ENCODE results near the gene MSLN.

MSLN gene

DNA sequence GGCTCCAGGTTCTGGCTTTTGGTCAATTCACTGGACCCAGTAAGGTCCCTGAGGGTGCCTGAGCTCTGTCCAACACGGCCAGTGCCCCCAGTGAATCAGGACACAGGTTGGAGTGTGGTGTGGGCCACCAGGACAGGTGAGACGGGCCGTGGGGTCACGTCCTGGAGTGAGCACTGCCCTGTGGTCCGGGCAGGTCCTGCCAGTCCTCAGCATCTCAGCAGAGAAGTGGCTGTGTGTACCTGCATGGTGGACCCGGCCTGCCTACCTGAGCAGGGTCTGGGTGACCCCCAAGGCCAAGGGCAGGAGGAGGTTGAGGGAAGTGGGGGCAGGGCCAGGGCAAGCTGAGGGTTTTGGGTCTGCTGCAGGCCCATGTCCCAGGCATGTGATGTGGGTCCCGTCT, 41.9 kb downstream of the MSLN start:
- H3K4me1 ChIP-seq (ENCODE audit: control insufficient read depth, insufficient read depth, low read length, unreplicated experiment), result no peaks in the 10 kb centered on the region
- H3K27me3 ChIP-seq (ENCODE audit: insufficient read depth, low read length), result peaks cover 32% of the 10 kb centered on the region
- H3K4me3 ChIP-seq (ENCODE audit: low read depth, low read length), result no peak overlapping the region
- H2AFZ ChIP-seq (ENCODE audit: low read length, unreplicated experiment), result no peak overlapping the region
- no peak overlapping the region for H3K27ac ChIP-seq (ENCODE audit: low read depth, low read length)
- H3K79me2 ChIP-seq (ENCODE audit: control insufficient read depth, insufficient read depth, low read length, unreplicated experiment), result no peaks in the 10 kb centered on the region
- H3K36me3 ChIP-seq (ENCODE audit: insufficient read depth, low read length), result no peaks in the 10 kb centered on the region

DNA sequence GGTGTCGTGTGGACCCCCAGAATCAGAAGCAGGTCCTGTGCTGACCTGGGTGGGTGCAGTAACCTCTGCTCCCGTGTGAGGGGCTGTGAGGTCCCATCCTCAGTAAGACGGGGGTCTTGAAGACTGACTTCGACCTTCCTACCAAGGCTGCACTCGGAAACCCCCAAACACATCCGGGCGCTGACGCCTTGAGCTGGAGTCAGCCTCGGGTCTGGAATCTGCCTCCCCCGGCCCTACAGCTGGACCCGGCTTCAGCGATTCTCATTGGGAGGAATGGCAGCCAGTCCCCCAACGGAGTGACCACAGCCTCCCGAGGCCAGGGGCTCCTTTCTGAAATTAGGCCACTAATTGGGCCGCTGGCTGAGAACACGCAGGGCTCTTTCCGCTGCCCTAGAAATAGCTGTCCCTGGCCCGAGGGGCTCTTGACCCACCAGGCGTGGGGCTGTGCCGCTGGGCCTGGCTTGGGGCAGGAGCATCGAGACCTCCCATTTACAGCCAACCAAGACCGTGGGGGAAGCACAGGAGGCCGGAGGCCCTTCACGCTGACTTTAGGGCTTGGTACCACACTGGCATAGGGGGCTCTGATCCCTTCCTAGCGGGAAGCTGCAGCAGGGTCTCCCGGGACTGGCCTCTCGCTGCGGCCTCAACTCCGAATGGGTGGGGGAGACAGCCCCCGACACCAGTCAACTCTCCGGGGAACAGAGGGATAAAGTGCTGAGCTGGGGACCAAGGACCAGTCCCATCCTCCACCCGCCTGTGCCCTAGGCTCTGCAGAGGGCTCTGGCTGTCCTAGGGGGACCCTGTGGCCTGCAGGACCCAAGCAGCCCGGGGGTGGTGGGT, 42.6 kb downstream of the MSLN start:
- H3K36me3 ChIP-seq (ENCODE audit: insufficient read depth, low read length), result no peaks in the 10 kb centered on the region
- no peak overlapping the region for H3K4me3 ChIP-seq (ENCODE audit: low read depth, low read length)
- no peak overlapping the region for H3K27ac ChIP-seq (ENCODE audit: low read depth, low read length)
- H3K4me1 ChIP-seq (ENCODE audit: control insufficient read depth, insufficient read depth, low read length, unreplicated experiment), result no peaks in the 10 kb centered on the region
- peaks cover 32% of the 10 kb centered on the region for H3K27me3 ChIP-seq (ENCODE audit: insufficient read depth, low read length)
- H2AFZ ChIP-seq (ENCODE audit: low read length, unreplicated experiment), result no peak overlapping the region
- H3K79me2 ChIP-seq (ENCODE audit: control insufficient read depth, insufficient read depth, low read length, unreplicated experiment), result no peaks in the 10 kb centered on the region

DNA sequence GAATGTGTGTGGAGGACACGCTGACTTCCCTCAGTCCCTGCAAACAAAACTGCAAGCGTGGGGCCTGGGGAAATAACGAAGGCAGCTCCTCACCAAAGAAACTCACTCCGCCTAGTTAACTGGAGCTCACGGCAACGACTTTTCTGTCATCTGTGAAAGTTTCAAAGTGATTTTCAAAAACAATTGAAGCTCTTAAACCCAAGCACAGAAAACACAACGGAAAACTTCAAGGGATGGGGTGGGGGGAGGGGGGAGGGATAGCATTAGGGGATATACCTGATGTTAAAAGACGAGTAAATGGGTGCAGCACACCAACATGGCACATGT, 43.2 kb downstream of the MSLN start:
- Histone ChIP-seq H3K27me3 (ENCODE audit: insufficient read depth, low read length) (peaks cover 32% of the 10 kb centered on the region), H3K4me1 (ENCODE audit: control insufficient read depth, insufficient read depth, low read length, unreplicated experiment) (peaks cover 3% of the 10 kb centered on the region), H2AFZ (ENCODE audit: low read length, unreplicated experiment) (no peak overlapping the region)

DNA sequence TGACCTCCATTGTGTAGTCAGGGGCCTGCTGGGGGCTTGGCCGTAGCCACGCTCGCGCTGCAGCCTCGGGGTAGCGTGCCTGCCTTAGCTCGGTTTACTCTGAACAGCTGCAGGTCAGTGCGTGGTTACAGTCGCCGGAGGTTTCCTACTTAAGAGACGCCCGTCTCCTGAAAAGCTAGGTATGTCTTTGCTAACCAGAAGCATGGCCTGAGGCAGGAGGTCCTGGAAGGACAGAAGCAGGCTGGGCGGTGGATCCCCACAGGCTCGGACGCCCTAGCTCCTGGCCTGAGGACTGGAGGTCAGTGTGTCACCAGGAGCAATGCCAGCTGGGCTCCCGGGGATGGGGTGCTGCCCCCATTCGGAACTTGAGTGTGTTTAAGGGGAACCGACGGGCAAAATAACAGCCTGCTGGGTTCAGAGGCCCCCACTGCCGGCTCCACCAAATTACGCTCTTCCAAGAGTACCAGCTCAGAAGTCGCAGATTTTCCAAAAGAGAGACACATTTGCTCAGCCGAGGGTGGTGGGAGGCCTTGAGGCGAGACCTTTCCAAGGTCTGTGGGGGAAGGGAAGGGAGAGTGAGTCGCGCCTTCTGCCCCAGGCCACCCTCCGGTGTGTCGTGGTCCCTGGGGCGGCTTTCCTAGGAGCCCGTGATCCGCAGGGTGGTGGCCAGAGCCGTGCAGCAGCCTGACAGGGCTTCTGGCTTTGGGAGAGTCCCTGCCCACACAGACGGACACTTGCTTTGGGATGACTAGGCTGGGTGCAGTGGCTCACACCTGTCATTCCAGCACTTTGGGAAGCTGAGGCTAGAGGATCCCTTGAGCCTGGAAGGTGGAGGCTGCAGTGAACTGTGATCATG, 43.9 kb downstream of the MSLN start:
- peaks cover 5% of the 10 kb centered on the region for H3K79me2 ChIP-seq (ENCODE audit: control insufficient read depth, insufficient read depth, low read length, unreplicated experiment)
- peaks cover 32% of the 10 kb centered on the region for H3K27me3 ChIP-seq (ENCODE audit: insufficient read depth, low read length)
- no peak overlapping the region for H3K27ac ChIP-seq (ENCODE audit: low read depth, low read length)
- peaks cover 3% of the 10 kb centered on the region for H3K4me1 ChIP-seq (ENCODE audit: control insufficient read depth, insufficient read depth, low read length, unreplicated experiment)
- H3K36me3 ChIP-seq (ENCODE audit: insufficient read depth, low read length), result no peaks in the 10 kb centered on the region
- no peak overlapping the region for H3K4me3 ChIP-seq (ENCODE audit: low read depth, low read length)
- no peak overlapping the region for H2AFZ ChIP-seq (ENCODE audit: low read length, unreplicated experiment)

More for the DNA sequence above, 43.2 kb downstream of the MSLN start:
- no peaks in the 10 kb centered on the region for H3K36me3 ChIP-seq (ENCODE audit: insufficient read depth, low read length)
- no peak overlapping the region for H3K4me3 ChIP-seq (ENCODE audit: low read depth, low read length)
- H3K27ac ChIP-seq (ENCODE audit: low read depth, low read length), result no peak overlapping the region
- peaks cover 5% of the 10 kb centered on the region for H3K79me2 ChIP-seq (ENCODE audit: control insufficient read depth, insufficient read depth, low read length, unreplicated experiment)

DNA sequence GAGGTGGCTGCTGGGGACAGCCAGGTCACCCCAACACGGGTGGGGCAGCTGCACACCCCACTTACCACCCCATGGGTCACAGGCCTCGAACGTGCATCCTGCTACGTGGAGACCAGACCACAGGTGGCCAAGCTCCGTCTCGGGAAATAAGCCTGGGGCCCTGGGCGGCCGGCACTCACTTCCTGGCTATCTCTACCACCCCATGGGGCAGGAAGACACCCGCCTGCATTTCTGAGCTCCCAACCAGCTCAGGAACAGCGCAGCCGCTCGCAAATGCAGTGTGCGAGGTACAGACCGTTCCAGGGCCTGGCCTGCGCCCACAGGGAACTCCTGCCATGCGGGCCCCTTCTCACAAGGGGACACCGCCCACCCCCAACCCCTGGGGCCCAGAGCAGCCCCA, 44.9 kb downstream of the MSLN start:
- Histone ChIP-seq H3K36me3 (ENCODE audit: insufficient read depth, low read length) (no peaks in the 10 kb centered on the region), H3K4me1 (ENCODE audit: control insufficient read depth, insufficient read depth, low read length, unreplicated experiment) (peaks cover 3% of the 10 kb centered on the region), H3K4me3 (ENCODE audit: low read depth, low read length) (no peak overlapping the region), H2AFZ (ENCODE audit: low read length, unreplicated experiment) (no peak overlapping the region), H3K27ac (ENCODE audit: low read depth, low read length) (no peak overlapping the region), H3K79me2 (ENCODE audit: control insufficient read depth, insufficient read depth, low read length, unreplicated experiment) (peaks cover 5% of the 10 kb centered on the region), H3K27me3 (ENCODE audit: insufficient read depth, low read length) (peaks cover 26% of the 10 kb centered on the region)

DNA sequence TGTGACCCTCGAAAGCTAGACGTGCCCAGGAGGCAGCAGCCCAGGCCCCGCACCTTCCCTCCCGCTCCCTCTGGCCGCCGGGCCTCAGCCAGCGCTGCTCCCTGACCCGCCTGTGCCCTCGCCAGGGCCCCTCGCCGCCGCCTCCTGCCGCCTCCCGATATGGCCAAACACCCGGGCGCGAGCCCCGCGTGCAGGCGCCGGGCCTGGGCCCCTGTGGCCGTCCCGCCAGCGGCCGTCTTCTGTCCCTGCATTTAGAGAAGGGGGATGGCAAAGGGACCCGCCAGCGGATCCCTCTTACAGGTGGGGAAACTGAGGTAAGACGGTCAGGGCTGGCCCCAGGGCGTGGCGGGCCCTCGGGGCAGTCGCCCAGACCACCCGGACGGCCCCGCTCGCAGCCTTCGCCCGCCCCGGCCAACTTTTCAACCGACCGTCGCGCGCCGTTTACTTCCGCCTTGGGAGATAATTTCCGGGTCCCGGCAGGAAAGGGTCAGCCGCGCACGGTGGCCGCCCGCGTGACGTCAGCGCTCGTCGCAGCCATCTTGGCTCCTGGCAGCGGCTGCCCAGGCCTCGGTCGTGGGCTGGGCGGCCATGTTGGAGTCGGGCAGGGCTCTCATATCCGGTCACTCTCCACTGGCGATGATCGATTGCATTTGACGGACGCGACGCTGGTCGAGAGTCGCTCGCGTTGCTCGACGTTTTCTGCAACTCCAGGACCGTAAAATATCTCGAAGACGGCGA, 47.0 kb downstream of the MSLN start:
- H3K36me3 ChIP-seq (ENCODE audit: insufficient read depth, low read length), result no peaks in the 10 kb centered on the region
- peak overlapping the region; percentile 78 for H3K4me3 ChIP-seq (ENCODE audit: low read depth, low read length)
- H3K4me1 ChIP-seq (ENCODE audit: control insufficient read depth, insufficient read depth, low read length, unreplicated experiment), result peaks cover 3% of the 10 kb centered on the region
- H3K27ac ChIP-seq (ENCODE audit: low read depth, low read length), result peak overlapping the region; percentile 54
- peaks cover 5% of the 10 kb centered on the region for H3K79me2 ChIP-seq (ENCODE audit: control insufficient read depth, insufficient read depth, low read length, unreplicated experiment)
- H3K27me3 ChIP-seq (ENCODE audit: insufficient read depth, low read length), result peaks cover 5% of the 10 kb centered on the region
- H2AFZ ChIP-seq (ENCODE audit: low read length, unreplicated experiment), result peak overlapping the region; percentile 74

DNA sequence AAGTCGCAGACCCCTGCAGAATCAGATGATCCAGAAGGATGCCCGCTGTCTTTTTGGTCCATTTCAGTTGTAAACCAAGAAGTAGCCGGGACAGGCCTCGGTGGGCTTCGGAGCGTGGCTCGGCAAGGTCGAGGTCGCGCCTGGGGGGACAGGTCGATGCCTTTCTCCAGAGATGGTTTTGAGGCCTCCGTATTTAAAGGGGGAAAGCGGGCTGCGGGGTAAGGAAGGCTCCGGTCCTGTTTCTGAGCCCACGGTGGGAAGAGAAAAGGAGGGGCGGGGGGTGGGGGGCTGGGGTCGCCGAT, 47.5 kb downstream of the MSLN start:
- Histone ChIP-seq H3K27me3 (ENCODE audit: insufficient read depth, low read length) (peaks cover 5% of the 10 kb centered on the region), H2AFZ (ENCODE audit: low read length, unreplicated experiment) (peak overlapping the region; percentile 74), H3K4me3 (ENCODE audit: low read depth, low read length) (peak overlapping the region; percentile 78), H3K36me3 (ENCODE audit: insufficient read depth, low read length) (no peaks in the 10 kb centered on the region), H3K27ac (ENCODE audit: low read depth, low read length) (no peak overlapping the region), H3K4me1 (ENCODE audit: control insufficient read depth, insufficient read depth, low read length, unreplicated experiment) (peaks cover 3% of the 10 kb centered on the region), H3K79me2 (ENCODE audit: control insufficient read depth, insufficient read depth, low read length, unreplicated experiment) (peaks cover 5% of the 10 kb centered on the region)

DNA sequence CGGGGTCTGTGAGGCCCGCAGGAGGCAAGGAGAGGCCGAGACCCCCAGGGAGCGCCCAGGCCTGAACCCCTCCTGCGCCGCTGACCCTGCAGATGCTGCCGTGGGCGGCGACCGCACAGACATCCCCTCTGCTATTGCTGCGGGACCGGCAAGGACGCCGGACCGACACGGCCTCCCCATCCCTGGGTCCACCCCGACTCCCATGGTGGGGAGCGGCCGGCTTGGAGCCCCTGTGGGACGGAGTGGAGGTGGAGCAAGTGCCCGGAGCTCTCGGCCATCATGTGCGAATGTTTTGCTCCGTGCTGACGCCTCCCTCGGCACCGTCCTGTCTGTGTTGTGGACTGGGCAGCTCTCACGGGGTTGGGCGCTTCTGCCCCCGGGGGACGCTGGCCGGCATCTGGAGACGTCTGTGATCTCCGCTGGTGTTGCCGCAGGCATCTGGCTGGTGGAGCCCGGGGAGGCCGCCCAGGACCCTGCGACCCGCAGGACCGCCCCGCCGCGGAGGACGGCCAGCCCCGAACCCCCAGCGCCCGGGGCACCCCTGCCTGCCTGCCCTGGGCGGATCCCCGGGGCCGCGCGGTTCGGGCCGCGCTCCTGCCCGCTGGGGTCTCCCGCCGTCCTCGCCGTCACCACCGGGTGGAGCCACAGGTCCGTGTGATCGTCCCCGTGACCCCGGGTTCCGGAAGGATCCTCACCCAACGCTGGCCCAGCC, 52.8 kb downstream of the MSLN start:
- H3K4me3 ChIP-seq (ENCODE audit: low read depth, low read length), result peak overlapping the region; percentile 47; the same call in 1 of the 2 replicates
- H2AFZ ChIP-seq (ENCODE audit: low read length, unreplicated experiment), result no peak overlapping the region
- peaks cover 22% of the 10 kb centered on the region for H3K27me3 ChIP-seq (ENCODE audit: insufficient read depth, low read length)
- H3K4me1 ChIP-seq (ENCODE audit: control insufficient read depth, insufficient read depth, low read length, unreplicated experiment), result peaks cover 19% of the 10 kb centered on the region
- H3K79me2 ChIP-seq (ENCODE audit: control insufficient read depth, insufficient read depth, low read length, unreplicated experiment), result peaks cover 4% of the 10 kb centered on the region
- no peaks in the 10 kb centered on the region for H3K36me3 ChIP-seq (ENCODE audit: insufficient read depth, low read length)
- H3K27ac ChIP-seq (ENCODE audit: low read depth, low read length), result no peak overlapping the region

DNA sequence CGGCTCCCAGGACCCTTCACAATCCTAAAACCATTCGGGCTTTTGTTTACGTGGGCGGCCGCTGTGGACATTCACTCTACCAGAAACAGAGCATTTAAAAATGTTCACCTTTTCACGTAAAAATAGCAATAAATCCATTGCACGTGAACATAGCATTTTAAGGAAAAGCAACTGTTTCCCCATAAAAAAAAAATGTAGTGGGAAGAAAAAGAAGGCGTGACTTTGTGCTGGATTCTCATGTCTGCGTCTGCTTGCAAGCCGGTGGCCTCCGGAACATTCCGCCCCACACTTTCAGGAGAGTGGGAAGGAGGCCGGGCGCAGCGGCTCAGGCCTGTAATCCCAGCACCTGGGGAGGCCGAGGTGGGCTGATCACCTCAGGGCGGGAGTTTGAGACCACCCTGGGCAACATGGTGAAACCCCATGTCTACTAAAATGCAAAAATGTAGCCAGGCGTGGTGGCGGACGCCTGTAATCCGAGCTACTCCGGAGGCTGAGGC, 53.4 kb downstream of the MSLN start:
- Histone ChIP-seq H3K27me3 (ENCODE audit: insufficient read depth, low read length) (peaks cover 27% of the 10 kb centered on the region), H3K27ac (ENCODE audit: low read depth, low read length) (no peak overlapping the region), H3K4me3 (ENCODE audit: low read depth, low read length) (no peak overlapping the region), H3K4me1 (ENCODE audit: control insufficient read depth, insufficient read depth, low read length, unreplicated experiment) (peaks cover 16% of the 10 kb centered on the region), H3K79me2 (ENCODE audit: control insufficient read depth, insufficient read depth, low read length, unreplicated experiment) (no peaks in the 10 kb centered on the region), H3K36me3 (ENCODE audit: insufficient read depth, low read length) (no peaks in the 10 kb centered on the region), H2AFZ (ENCODE audit: low read length, unreplicated experiment) (no peak overlapping the region)

DNA sequence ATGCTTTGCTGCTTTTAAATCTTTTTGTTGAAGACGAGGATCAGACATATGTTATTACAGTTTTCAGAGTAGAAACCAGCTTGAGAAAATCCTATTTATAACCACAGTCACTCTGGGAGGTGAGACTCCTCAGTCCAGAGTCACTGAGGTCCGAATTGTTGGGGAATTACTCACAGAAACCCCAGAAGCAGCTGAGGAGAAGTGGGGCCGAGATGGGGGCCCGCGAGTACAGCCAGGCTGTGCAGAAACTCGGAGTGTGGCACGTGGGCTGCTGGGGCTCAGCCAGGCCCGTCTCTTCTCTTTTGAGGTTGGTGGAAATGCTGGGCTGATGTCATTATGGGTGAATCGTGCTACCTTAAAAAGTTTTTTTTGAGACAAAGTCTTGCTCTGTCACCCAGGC, 54.4 kb downstream of the MSLN start:
- H3K27me3 ChIP-seq (ENCODE audit: insufficient read depth, low read length), result peaks cover 27% of the 10 kb centered on the region
- H3K4me1 ChIP-seq (ENCODE audit: control insufficient read depth, insufficient read depth, low read length, unreplicated experiment), result peaks cover 16% of the 10 kb centered on the region
- H3K79me2 ChIP-seq (ENCODE audit: control insufficient read depth, insufficient read depth, low read length, unreplicated experiment), result no peaks in the 10 kb centered on the region
- H3K4me3 ChIP-seq (ENCODE audit: low read depth, low read length), result no peak overlapping the region
- H3K27ac ChIP-seq (ENCODE audit: low read depth, low read length), result no peak overlapping the region
- H2AFZ ChIP-seq (ENCODE audit: low read length, unreplicated experiment), result no peak overlapping the region
- H3K36me3 ChIP-seq (ENCODE audit: insufficient read depth, low read length), result no peaks in the 10 kb centered on the region
